Measurements from ENCODE around the gene NXNL1. TPM values are rescaled to one million over a fixed set of nuclear protein-coding genes. Genes with fewer than 3 reads are reported as not detected.
A peak's percentile ranks its signal among the peaks of the same experiment; 100 is the strongest.

NXNL1 gene
- total RNA-seq, 5 donors from 2014 or later (not counting 1 experiment from before 2014, with no cell fraction given) = not detected

DNA sequence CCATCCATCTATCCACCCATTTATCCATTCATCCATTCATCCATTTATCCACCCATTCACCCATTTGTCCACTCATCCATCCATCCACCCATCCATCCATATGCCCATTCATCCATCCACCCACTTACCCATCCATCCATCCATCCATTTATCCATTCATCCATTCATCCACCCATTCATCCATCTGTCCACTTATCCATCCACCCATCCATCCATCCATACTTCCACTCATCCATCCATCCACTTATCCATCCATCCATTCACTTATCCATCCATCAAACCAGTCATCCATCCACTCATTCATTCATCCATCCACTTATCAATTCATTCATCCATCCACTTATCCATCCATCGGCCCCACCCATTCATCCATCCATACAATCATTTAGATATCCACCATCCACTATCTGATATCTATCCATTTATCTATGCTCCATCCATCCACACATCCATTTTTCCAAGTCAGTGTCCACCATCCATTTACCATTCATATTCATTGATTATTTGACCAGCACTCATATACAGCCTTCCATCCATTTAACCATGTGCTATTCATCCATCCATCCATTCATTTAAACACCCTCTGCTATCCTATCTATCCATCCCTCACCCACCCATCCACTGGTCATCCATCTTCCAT, 15.1 kb downstream of the NXNL1 start:
- ChIA-PET POLR2A (interaction anchor here in 1 of 2 donors (0.5 kb wide), 1 partner anchor 244 kb away, joined by 5 read pairs; no protein-coding TSS in a partner anchor), CTCF (interaction anchor here in 1 of 2 donors (0.5 kb wide), 1 partner anchor 13 kb away, joined by 4 read pairs; no protein-coding TSS in a partner anchor)
- WGBS (ENCODE audit: insufficient coverage) = 100% methylated on average over 1 of the region's 1 CpG
- Histone ChIP-seq H3K27ac (ENCODE audit: low read length) (no peak overlapping the region), H3K36me3 (ENCODE audit: control insufficient read depth in 2 of 2, extremely low read depth in 1 of 2, insufficient read depth in 1 of 2, low read length in 1 of 2) (no peaks in the 10 kb centered on the region), H3K4me1 (ENCODE audit: control insufficient read depth in 1 of 2, extremely low read depth in 1 of 2, insufficient read depth in 2 of 2, low read length in 2 of 2) (peaks cover 0 to 13% of the 10 kb centered on the region in 2 experiments), H3K27me3 (replicated peaks in 1 of 2; ENCODE audit: control insufficient read depth in 2 of 2, extremely low read depth in 1 of 2, insufficient read depth in 2 of 2, low read length in 1 of 2) (peaks cover 4 to 26% of the 10 kb centered on the region in 2 experiments), H3K9me3 (no peaks in the 10 kb centered on the region), H3K4me3 (ENCODE audit: control insufficient read depth in 1 of 2, extremely low read depth in 1 of 2, low read length in 1 of 2) (no peak overlapping the region)
- Mint-ChIP-seq H3K4me1 (peaks cover 9 to 16% (median 10%) of the 10 kb centered on the region in 3 donors), H3K27me3 (peaks cover 4 to 13% of the 10 kb centered on the region in 2 donors), H3K4me3 (no peak overlapping the region), H3K9me3 (no peaks in the 10 kb centered on the region), H3K36me3 (no peaks in the 10 kb centered on the region), H3K27ac (no peak overlapping the region)
- no peak for DNase-seq
- ATAC-seq (replicated peaks in 1 of 4) = no peak

DNA sequence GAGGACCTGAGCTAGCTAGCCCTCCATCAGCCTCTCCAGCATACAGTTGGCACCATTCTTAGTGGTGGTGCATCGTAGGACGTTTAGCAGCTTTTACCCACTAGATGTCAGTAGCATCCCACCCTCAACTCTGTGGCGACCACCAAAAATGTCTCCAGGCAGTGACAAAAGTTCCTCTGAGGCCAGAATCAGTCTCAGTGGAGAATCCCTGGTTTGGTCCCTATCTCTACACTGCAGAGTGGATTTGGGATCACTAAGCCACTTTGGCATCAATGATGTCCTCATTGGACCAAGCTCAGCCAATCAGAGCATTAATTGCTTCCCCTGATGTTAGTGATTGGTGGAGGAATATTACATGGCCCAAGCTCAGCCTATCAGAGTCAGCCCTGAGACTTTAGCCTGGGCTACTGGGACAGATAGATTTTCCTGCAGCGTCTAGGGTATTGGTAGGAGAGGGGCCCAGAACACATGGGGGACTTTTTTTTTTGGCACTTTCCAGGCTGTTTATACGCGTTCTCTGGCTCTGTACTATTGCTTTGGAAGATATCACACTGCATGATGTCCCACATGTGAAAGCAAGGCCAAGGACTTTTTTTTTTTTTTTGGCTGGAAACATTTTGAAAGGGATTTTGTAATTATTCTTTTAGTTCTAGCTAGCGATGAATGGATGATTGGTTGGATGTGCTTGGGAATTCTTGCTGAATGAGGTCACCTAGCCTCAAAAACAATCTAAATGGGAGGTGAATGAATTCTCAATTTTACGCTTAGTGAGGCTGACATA, 19.3 kb downstream of the NXNL1 start:
- Histone ChIP-seq H3K4me1 (ENCODE audit: control insufficient read depth in 1 of 2, extremely low read depth in 1 of 2, insufficient read depth in 2 of 2, low read length in 2 of 2) (no peaks in the 10 kb centered on the region), H3K36me3 (ENCODE audit: control insufficient read depth in 2 of 2, extremely low read depth in 1 of 2, insufficient read depth in 1 of 2, low read length in 1 of 2) (peaks cover 0 to 2% of the 10 kb centered on the region in 2 donors), H3K4me3 (ENCODE audit: control insufficient read depth in 1 of 2, extremely low read depth in 1 of 2, low read length in 1 of 2) (no peak overlapping the region), H3K27ac (ENCODE audit: low read length) (no peak overlapping the region), H3K9me3 (no peaks in the 10 kb centered on the region), H3K27me3 (replicated peaks in 1 of 2; ENCODE audit: control insufficient read depth in 2 of 2, extremely low read depth in 1 of 2, insufficient read depth in 2 of 2, low read length in 1 of 2) (peaks cover 0 to 6% of the 10 kb centered on the region in 2 experiments)
- 85% methylated on average over 3 of the region's 8 CpGs for whole genome bisulfite sequencing (ENCODE audit: insufficient coverage)
- H3K4me3 Mint-ChIP-seq = no peak overlapping the region
- DNase-seq (peak in 4 of 35 experiments; percentile 8 to 57 (median 26)), ATAC-seq (replicated peaks in 1 of 4) (peak in 2 of 4 experiments; percentile 52 to 57)
- H3K4me1 Mint-ChIP-seq = no peaks in the 10 kb centered on the region
- H3K36me3 Mint-ChIP-seq = no peaks in the 10 kb centered on the region
- H3K27ac Mint-ChIP-seq = no peak overlapping the region
- H3K9me3 Mint-ChIP-seq = no peaks in the 10 kb centered on the region
- no peaks in the 10 kb centered on the region for H3K27me3 Mint-ChIP-seq
- ChIA-PET POLR2A (interaction anchor here (0.6 kb wide), 4 partner anchors 58 to 1390 kb away, joined by 3 to 7 read pairs (median 5); partner anchors contain the start of gene SLC5A5 (in 1 of the 2)), CTCF (interaction anchor here (0.6 to 0.7 kb wide), 4 partner anchors 22 to 650 kb away, joined by 3 to 7 read pairs (median 4); no protein-coding TSS in a partner anchor)

GRCh38 chr19:17436874-17437267, 23.9 kb downstream of the NXNL1 start:
- H3K36me3 Mint-ChIP-seq = peaks cover 3% of the 10 kb centered on the region
- no peaks in the 10 kb centered on the region for H3K9me3 Mint-ChIP-seq
- Histone ChIP-seq H3K36me3 (ENCODE audit: control insufficient read depth in 2 of 2, extremely low read depth in 1 of 2, insufficient read depth in 1 of 2, low read length in 1 of 2) (peaks cover 0 to 4% of the 10 kb centered on the region in 2 donors), H3K4me3 (ENCODE audit: control insufficient read depth in 1 of 2, extremely low read depth in 1 of 2, low read length in 1 of 2) (no peak overlapping the region), H3K27ac (ENCODE audit: low read length) (no peak overlapping the region), H3K9me3 (no peaks in the 10 kb centered on the region), H3K4me1 (ENCODE audit: control insufficient read depth in 1 of 2, extremely low read depth in 1 of 2, insufficient read depth in 2 of 2, low read length in 2 of 2) (no peaks in the 10 kb centered on the region), H3K27me3 (replicated peaks in 1 of 2; ENCODE audit: control insufficient read depth in 2 of 2, extremely low read depth in 1 of 2, insufficient read depth in 2 of 2, low read length in 1 of 2) (peaks cover 0 to 6% of the 10 kb centered on the region in 2 experiments)
- ChIA-PET CTCF (no interaction called here), POLR2A (no interaction called here)
- H3K4me3 Mint-ChIP-seq = no peak overlapping the region
- ATAC-seq (replicated peaks in 1 of 4) (no peak), DNase-seq (no peak)
- 74% methylated on average over 6 of the region's 7 CpGs for WGBS (ENCODE audit: insufficient coverage)
- H3K27ac Mint-ChIP-seq = no peak overlapping the region
- H3K4me1 Mint-ChIP-seq = no peaks in the 10 kb centered on the region
- no peaks in the 10 kb centered on the region for H3K27me3 Mint-ChIP-seq

- ChIA-PET CTCF (no interaction called here), POLR2A (no interaction called here)
- H3K36me3 ChIP-seq (ENCODE audit: control insufficient read depth in 2 of 2, extremely low read depth in 1 of 2, insufficient read depth in 1 of 2, low read length in 1 of 2) = peaks cover 0 to 4% of the 10 kb centered on the region in 2 donors
- Mint-ChIP-seq H3K4me1 (no peaks in the 10 kb centered on the region), H3K4me3 (no peak overlapping the region), H3K36me3 (peaks cover 3% of the 10 kb centered on the region), H3K9me3 (no peaks in the 10 kb centered on the region), H3K27ac (no peak overlapping the region), H3K27me3 (no peaks in the 10 kb centered on the region)
- H3K4me1 ChIP-seq (ENCODE audit: control insufficient read depth in 1 of 2, extremely low read depth in 1 of 2, insufficient read depth in 2 of 2, low read length in 2 of 2) = no peaks in the 10 kb centered on the region
- WGBS (ENCODE audit: insufficient coverage) = 95% methylated on average over 22 of the region's 25 CpGs
- peaks cover 0 to 6% of the 10 kb centered on the region in 2 experiments for H3K27me3 ChIP-seq (replicated peaks in 1 of 2; ENCODE audit: control insufficient read depth in 2 of 2, extremely low read depth in 1 of 2, insufficient read depth in 2 of 2, low read length in 1 of 2)
- no peak overlapping the region for H3K27ac ChIP-seq (ENCODE audit: low read length)
- H3K9me3 ChIP-seq = no peaks in the 10 kb centered on the region
- H3K4me3 ChIP-seq (ENCODE audit: control insufficient read depth in 1 of 2, extremely low read depth in 1 of 2, low read length in 1 of 2) = no peak overlapping the region
- ATAC-seq (replicated peaks in 1 of 4) (no peak), DNase-seq (no peak)
Observed at GRCh38 chr19:17436094-17436873, 24.4 kb downstream of the NXNL1 start.

- Mint-ChIP-seq H3K9me3 (no peaks in the 10 kb centered on the region), H3K27me3 (no peaks in the 10 kb centered on the region), H3K27ac (no peak overlapping the region), H3K36me3 (peaks cover 3% of the 10 kb centered on the region), H3K4me3 (no peak overlapping the region), H3K4me1 (no peaks in the 10 kb centered on the region)
- no peak overlapping the region for H3K27ac ChIP-seq (ENCODE audit: low read length)
- no peak overlapping the region for H3K4me3 ChIP-seq (ENCODE audit: control insufficient read depth in 1 of 2, extremely low read depth in 1 of 2, low read length in 1 of 2)
- ATAC-seq (replicated peaks in 1 of 4) (no peak), DNase-seq (no peak)
- H3K4me1 ChIP-seq (ENCODE audit: control insufficient read depth in 1 of 2, extremely low read depth in 1 of 2, insufficient read depth in 2 of 2, low read length in 2 of 2) = no peaks in the 10 kb centered on the region
- POLR2A ChIA-PET = no interaction called here
- peaks cover 0 to 6% of the 10 kb centered on the region in 2 experiments for H3K27me3 ChIP-seq (replicated peaks in 1 of 2; ENCODE audit: control insufficient read depth in 2 of 2, extremely low read depth in 1 of 2, insufficient read depth in 2 of 2, low read length in 1 of 2)
- H3K9me3 ChIP-seq = no peaks in the 10 kb centered on the region
- CTCF ChIA-PET = interaction anchor here in 1 of 2 donors (0.9 kb wide), 1 partner anchor 16 kb away, joined by 4 read pairs; the partner anchor contains the start of gene MVB12A
- WGBS (ENCODE audit: insufficient coverage) = 100% methylated on average over 3 of the region's 7 CpGs
- peaks cover 0 to 4% of the 10 kb centered on the region in 2 donors for H3K36me3 ChIP-seq (ENCODE audit: control insufficient read depth in 2 of 2, extremely low read depth in 1 of 2, insufficient read depth in 1 of 2, low read length in 1 of 2)
Observed at GRCh38 chr19:17435218-17435617, 25.5 kb downstream of the NXNL1 start.

GRCh38 chr19:17431417-17431816, 29.3 kb downstream of the NXNL1 start:
- H3K4me3 ChIP-seq (ENCODE audit: control insufficient read depth in 1 of 2, extremely low read depth in 1 of 2, low read length in 1 of 2) = no peak overlapping the region
- Mint-ChIP-seq H3K27me3 (no peaks in the 10 kb centered on the region), H3K27ac (no peak overlapping the region), H3K4me3 (no peak overlapping the region), H3K9me3 (no peaks in the 10 kb centered on the region), H3K4me1 (no peaks in the 10 kb centered on the region), H3K36me3 (peaks cover 3% of the 10 kb centered on the region)
- H3K27ac ChIP-seq (ENCODE audit: low read length) = no peak overlapping the region
- ChIA-PET POLR2A (no interaction called here), CTCF (no interaction called here)
- H3K27me3 ChIP-seq (replicated peaks in 1 of 2; ENCODE audit: control insufficient read depth in 2 of 2, extremely low read depth in 1 of 2, insufficient read depth in 2 of 2, low read length in 1 of 2) = no peaks in the 10 kb centered on the region
- ATAC-seq (replicated peaks in 1 of 4) (no peak), DNase-seq (no peak)
- H3K9me3 ChIP-seq = no peaks in the 10 kb centered on the region
- 40% methylated on average over 1 of the region's 7 CpGs for WGBS (ENCODE audit: insufficient coverage)
- H3K36me3 ChIP-seq (ENCODE audit: control insufficient read depth in 2 of 2, extremely low read depth in 1 of 2, insufficient read depth in 1 of 2, low read length in 1 of 2) = peaks cover 0 to 2% of the 10 kb centered on the region in 2 donors
- H3K4me1 ChIP-seq (ENCODE audit: control insufficient read depth in 1 of 2, extremely low read depth in 1 of 2, insufficient read depth in 2 of 2, low read length in 2 of 2) = no peaks in the 10 kb centered on the region
